Measurements from ENCODE around the gene GFI1. TPM values are rescaled to one million over a fixed set of nuclear protein-coding genes. Genes with fewer than 3 reads are reported as not detected.

Gene GFI1
- polyA plus RNA-seq, 1 of the 3 experiments (the other 2 are of a cell fraction): 0.18 TPM

DNA sequence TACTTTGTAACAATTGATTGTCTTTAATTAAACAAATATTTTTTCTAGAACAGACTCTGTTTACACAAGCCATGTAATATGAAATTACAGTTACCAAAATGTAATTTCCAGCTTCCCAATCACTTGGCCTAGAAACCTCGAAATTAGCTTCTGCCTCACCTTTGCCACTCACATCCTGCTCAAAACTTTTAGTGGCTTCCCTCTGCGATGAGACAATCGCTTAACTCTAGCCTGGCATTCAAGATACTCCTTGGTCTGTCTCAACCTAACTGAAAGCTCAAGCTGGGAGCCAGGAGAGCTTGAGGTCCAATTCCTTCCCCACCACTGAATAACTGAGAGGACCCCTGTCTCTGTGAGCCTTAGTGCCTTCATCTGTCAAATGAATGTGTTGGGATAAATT lies 42.8 kb downstream of the GFI1 start:
- WGBS (ENCODE audit: low lambda C conversion rate): 63% methylated on average over 3 of the region's 3 CpGs
- H3K4me2 ChIP-seq: no peak overlapping the region
- H3F3A ChIP-seq (replicated peaks; ENCODE audit: insufficient read depth): no peaks in the 10 kb centered on the region
- no peaks in the 10 kb centered on the region for H3K79me2 ChIP-seq (ENCODE audit: insufficient read depth)
- no peaks in the 10 kb centered on the region for H4K20me1 ChIP-seq (ENCODE audit: insufficient read depth)
- H3K4me3 ChIP-seq (ENCODE audit: low read depth in 2 of 2, low read length in 1 of 2): no peak overlapping the region
- ChIA-PET CTCF (no interaction called here), POLR2A (no interaction called here)
- no peaks in the 10 kb centered on the region for H3K9me2 ChIP-seq
- no peaks in the 10 kb centered on the region; a peak in 1 of 4 replicates for H3K4me1 ChIP-seq (ENCODE audit: control insufficient read depth in 1 of 2, insufficient read depth in 2 of 2, low read depth in 1 of 2, low read length in 1 of 2)
- TF ChIP-seq TAF1 (IDR thresholded peaks at IDR 0.05; ENCODE audit: borderline replicate concordance, low read depth, low read length): no peak
- no peak for TF ChIP-seq ELF1 (IDR thresholded peaks at IDR 0.05)
- TF ChIP-seq, protein P1, sequence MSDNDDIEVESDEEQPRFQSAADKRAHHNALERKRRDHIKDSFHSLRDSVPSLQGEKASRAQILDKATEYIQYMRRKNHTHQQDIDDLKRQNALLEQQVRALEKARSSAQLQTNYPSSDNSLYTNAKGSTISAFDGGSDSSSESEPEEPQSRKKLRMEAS (IDR thresholded peaks at IDR 0.05; ENCODE audit: low read depth): no peak
- TF ChIP-seq GATA2 (CRISPR knock-in tag; IDR thresholded peaks at IDR 0.05): no peak
- TF ChIP-seq RAD21 (IDR thresholded peaks at IDR 0.05; ENCODE audit: low read length): no peak
- no peak for TF ChIP-seq NRF1 (IDR thresholded peaks at IDR 0.05; ENCODE audit: low read depth, low read length)
- TF ChIP-seq SMC3 (IDR thresholded peaks at IDR 0.05; ENCODE audit: low read depth, low read length): no peak
- no peak overlapping the region for H3K9ac ChIP-seq
- no peaks in the 10 kb centered on the region for H3K27me3 ChIP-seq (ENCODE audit: insufficient read depth)
- no peak for DNase-seq
- H3K36me3 ChIP-seq (replicated peaks in 1 of 2; ENCODE audit: control insufficient read depth in 1 of 2, insufficient read depth in 2 of 2, low read length in 1 of 2): no peaks in the 10 kb centered on the region
- H2AFZ ChIP-seq (ENCODE audit: low read depth): no peak overlapping the region
- H3K9me3 ChIP-seq: no peaks in the 10 kb centered on the region
- H3K27ac ChIP-seq (ENCODE audit: low read depth in 2 of 2, low read length in 1 of 2): no peak overlapping the region

DNA sequence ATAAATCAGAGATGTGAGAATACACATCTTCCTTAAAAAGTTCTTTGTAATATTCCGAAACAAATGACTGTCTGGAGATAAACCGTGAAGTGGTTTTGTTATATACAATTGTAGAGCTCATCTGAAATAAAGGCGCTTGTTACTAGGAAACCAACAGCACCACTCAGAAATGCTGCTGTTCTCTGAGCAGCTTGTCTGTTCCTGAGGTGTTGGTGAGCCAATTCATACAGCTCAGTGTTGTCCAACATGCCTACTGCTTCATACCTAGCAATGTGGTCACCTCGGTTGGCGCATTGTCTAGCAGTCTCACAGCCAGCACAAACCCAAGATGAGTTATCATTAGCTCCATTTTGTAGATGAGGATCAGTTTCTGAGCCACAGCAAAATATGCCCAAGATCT lies 44.4 kb downstream of the GFI1 start:
- ChIA-PET POLR2A (interaction anchor here (0.6 kb wide), 1 partner anchor 10 kb away, joined by 3 read pairs; no protein-coding TSS in a partner anchor), CTCF (interaction anchor here (1.0 kb wide), 1 partner anchor 132 kb away, joined by 3 read pairs; no protein-coding TSS in a partner anchor)
- Histone ChIP-seq H3K36me3 (replicated peaks in 1 of 2; ENCODE audit: control insufficient read depth in 1 of 2, insufficient read depth in 2 of 2, low read length in 1 of 2) (no peaks in the 10 kb centered on the region), H3K27ac (ENCODE audit: low read depth in 2 of 2, low read length in 1 of 2) (no peak overlapping the region), H3K4me3 (ENCODE audit: low read depth in 2 of 2, low read length in 1 of 2) (no peak overlapping the region), H4K20me1 (ENCODE audit: insufficient read depth) (no peaks in the 10 kb centered on the region), H3K4me2 (no peak overlapping the region), H3K27me3 (ENCODE audit: insufficient read depth) (no peaks in the 10 kb centered on the region), H3K9me3 (no peaks in the 10 kb centered on the region), H3F3A (replicated peaks; ENCODE audit: insufficient read depth) (no peaks in the 10 kb centered on the region), H3K9me2 (no peaks in the 10 kb centered on the region), H2AFZ (ENCODE audit: low read depth) (no peak overlapping the region), H3K79me2 (ENCODE audit: insufficient read depth) (no peaks in the 10 kb centered on the region), H3K9ac (no peak overlapping the region), H3K4me1 (ENCODE audit: control insufficient read depth in 1 of 2, insufficient read depth in 2 of 2, low read depth in 1 of 2, low read length in 1 of 2) (no peaks in the 10 kb centered on the region; a peak in 1 of 4 replicates)
- DNase-seq: no peak
- TF ChIP-seq FOSL2 (IDR thresholded peaks at IDR 0.05; ENCODE audit: borderline replicate concordance, low read depth) (no peak), FOXM1 (IDR thresholded peaks at IDR 0.05; ENCODE audit: low read depth) (no peak), RAD21 (IDR thresholded peaks at IDR 0.05; ENCODE audit: low read length) (no peak), TEAD4 (IDR thresholded peaks at IDR 0.05; ENCODE audit: borderline replicate concordance, insufficient read depth) (no peak), RFX5 (IDR thresholded peaks at IDR 0.05; ENCODE audit: low read length) (no peak), TCF12 (IDR thresholded peaks at IDR 0.05) (no peak)
- TF ChIP-seq, protein P1 (IDR thresholded peaks at IDR 0.05; ENCODE audit: low read depth): no peak
- TF ChIP-seq, protein P2, sequence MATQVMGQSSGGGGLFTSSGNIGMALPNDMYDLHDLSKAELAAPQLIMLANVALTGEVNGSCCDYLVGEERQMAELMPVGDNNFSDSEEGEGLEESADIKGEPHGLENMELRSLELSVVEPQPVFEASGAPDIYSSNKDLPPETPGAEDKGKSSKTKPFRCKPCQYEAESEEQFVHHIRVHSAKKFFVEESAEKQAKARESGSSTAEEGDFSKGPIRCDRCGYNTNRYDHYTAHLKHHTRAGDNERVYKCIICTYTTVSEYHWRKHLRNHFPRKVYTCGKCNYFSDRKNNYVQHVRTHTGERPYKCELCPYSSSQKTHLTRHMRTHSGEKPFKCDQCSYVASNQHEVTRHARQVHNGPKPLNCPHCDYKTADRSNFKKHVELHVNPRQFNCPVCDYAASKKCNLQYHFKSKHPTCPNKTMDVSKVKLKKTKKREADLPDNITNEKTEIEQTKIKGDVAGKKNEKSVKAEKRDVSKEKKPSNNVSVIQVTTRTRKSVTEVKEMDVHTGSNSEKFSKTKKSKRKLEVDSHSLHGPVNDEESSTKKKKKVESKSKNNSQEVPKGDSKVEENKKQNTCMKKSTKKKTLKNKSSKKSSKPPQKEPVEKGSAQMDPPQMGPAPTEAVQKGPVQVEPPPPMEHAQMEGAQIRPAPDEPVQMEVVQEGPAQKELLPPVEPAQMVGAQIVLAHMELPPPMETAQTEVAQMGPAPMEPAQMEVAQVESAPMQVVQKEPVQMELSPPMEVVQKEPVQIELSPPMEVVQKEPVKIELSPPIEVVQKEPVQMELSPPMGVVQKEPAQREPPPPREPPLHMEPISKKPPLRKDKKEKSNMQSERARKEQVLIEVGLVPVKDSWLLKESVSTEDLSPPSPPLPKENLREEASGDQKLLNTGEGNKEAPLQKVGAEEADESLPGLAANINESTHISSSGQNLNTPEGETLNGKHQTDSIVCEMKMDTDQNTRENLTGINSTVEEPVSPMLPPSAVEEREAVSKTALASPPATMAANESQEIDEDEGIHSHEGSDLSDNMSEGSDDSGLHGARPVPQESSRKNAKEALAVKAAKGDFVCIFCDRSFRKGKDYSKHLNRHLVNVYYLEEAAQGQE (IDR thresholded peaks at IDR 0.05; ENCODE audit: low read depth, low read length): no peak
- 69% methylated on average over 5 of the region's 5 CpGs for WGBS (ENCODE audit: low lambda C conversion rate)
